Measurements from ENCODE around the gene GOLGA6C. TPM values are rescaled to one million over a fixed set of nuclear protein-coding genes. Genes with fewer than 3 reads are reported as not detected.
A peak's percentile ranks its signal among the peaks of the same experiment; 100 is the strongest.
"Not testable (repeated sequence)": the region's sequence is repeated elsewhere in the genome, so short reads cannot be mapped to it uniquely, and the experiment has no call there.

The GOLGA6C gene
- total and polyA plus RNA-seq, 9 donors: not detected

DNA sequence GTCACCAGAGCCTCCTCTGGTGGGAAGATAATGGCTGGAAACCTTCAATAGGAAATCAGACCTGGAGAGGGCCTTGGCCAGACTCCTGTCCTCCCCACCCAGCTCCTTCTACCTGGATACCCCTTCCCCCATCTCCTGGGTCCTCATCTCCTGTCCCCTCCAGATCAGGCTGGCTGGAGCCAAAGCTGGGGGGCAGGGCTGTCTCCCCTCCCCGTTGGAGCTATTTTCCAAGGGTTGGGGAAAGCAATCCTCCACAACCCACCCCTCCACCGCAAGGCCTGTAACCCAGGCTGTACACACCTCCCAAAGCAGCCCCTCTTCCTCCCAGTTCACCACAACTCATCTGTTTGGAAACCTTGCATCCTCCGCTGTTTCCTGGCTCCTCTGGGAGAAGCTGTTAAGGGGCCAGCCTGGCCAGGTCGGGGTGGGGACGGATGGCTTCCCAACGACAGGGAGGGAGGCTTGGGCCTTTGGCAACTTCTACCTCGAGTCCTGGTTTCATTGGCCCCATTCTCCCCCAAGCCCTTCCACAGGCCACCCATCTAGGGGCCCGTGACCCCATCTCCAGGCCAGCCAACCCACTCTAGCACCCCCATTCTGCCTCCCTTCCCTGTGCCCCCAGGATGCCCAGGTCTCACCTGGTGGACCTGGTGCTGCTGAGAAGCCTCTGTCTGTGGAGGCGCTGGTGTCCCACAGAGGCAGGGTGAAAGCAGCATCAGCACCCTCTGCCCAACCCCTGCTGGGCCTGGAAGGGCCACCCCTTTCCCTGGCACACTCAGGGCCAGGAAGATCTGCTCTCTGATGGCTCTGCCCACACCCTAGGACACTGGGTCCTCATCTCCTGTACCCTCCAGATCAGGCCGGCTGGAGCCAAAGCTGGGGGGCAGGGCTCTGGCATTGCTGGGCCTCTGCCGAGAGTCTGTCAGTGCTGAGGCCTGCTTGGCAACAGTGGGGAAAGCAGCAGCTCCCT, 22.1 kb upstream of the GOLGA6C start:
- intact Hi-C loops (cut with DNase I): loop anchor here in 2 of 4 donors (10.0 kb wide), 2 partner anchors 79 to 89 kb away; no protein-coding TSS in a partner anchor
- Histone ChIP-seq H3K36me3 (no peaks in the 10 kb centered on the region), H3K9me3 (no peaks in the 10 kb centered on the region), H3K27ac (no peak overlapping the region), H3K4me1 (ENCODE audit: insufficient read depth) (no peaks in the 10 kb centered on the region), H3K4me3 (no peak overlapping the region), H3K27me3 (no peaks in the 10 kb centered on the region)
- TF ChIP-seq POLR2A (IDR thresholded peaks at IDR 0.05): no peak
- no peak for TF ChIP-seq CTCF (IDR thresholded peaks at IDR 0.05)
- TF ChIP-seq EP300 (IDR thresholded peaks at IDR 0.05): no peak
- DNase-seq: no peak
- 80 to 87% (median 83%) methylated on average over 11 of the region's 11 CpGs for WGBS, 3 donors

GRCh38 chr15:75237316-75237982, 20.7 kb upstream of the GOLGA6C start:
- TF ChIP-seq POLR2A (IDR thresholded peaks at IDR 0.05): no peak
- no peak for TF ChIP-seq EP300 (IDR thresholded peaks at IDR 0.05)
- no peak for TF ChIP-seq CTCF (IDR thresholded peaks at IDR 0.05)
- Histone ChIP-seq H3K4me3 (no peak overlapping the region), H3K27ac (no peak overlapping the region), H3K9me3 (no peaks in the 10 kb centered on the region), H3K36me3 (no peaks in the 10 kb centered on the region), H3K27me3 (no peaks in the 10 kb centered on the region), H3K4me1 (ENCODE audit: insufficient read depth) (no peaks in the 10 kb centered on the region)
- WGBS, 3 donors: 48 to 63% (median 58%) methylated on average over 11 of the region's 11 CpGs
- DNase-seq: peak in 1 of 5 donors; percentile 22
- intact Hi-C loops (cut with DNase I): loop anchor here in 2 of 4 donors (10.0 kb wide), 2 partner anchors 77 to 87 kb away; no protein-coding TSS in a partner anchor

GRCh38 chr15:75238150-75238549, 20.0 kb upstream of the GOLGA6C start:
- Histone ChIP-seq H3K27me3 (no peaks in the 10 kb centered on the region), H3K36me3 (no peaks in the 10 kb centered on the region), H3K4me3 (no peak overlapping the region), H3K27ac (no peak overlapping the region), H3K4me1 (ENCODE audit: insufficient read depth) (no peaks in the 10 kb centered on the region), H3K9me3 (no peaks in the 10 kb centered on the region)
- DNase-seq: no peak
- TF ChIP-seq POLR2A (IDR thresholded peaks at IDR 0.05): no peak
- no peak for TF ChIP-seq CTCF (IDR thresholded peaks at IDR 0.05)
- TF ChIP-seq EP300 (IDR thresholded peaks at IDR 0.05): no peak
- intact Hi-C loops (cut with DNase I): loop anchor here in 2 of 4 donors (10.0 kb wide), 2 partner anchors 77 to 87 kb away; no protein-coding TSS in a partner anchor
- WGBS, 3 donors: 70 to 76% (median 74%) methylated on average over 5 of the region's 5 CpGs

DNA sequence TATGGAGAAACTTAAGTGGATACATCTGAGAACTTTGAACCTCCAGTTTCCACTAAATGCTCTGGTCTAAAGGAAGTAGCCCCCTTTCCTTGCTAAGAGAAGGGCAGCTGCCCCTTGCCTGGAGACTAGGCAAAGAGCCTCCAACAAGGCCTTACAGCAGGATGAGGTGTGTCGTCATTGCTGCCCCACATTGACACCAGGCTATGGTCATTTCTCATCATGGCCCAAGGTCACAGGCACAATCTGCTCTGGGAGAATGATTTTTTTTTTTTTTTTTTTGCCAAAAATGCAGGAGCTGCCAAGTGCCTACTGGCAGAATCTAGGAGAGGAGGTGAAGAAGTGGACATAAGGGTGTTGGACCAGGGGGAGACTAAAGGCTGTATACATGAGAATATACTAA, 12.4 kb upstream of the GOLGA6C start:
- H3K9me3 ChIP-seq; DNase-seq; H3K27me3 ChIP-seq; H3K4me3 ChIP-seq; H3K36me3 ChIP-seq; H3K4me1 ChIP-seq (ENCODE audit: insufficient read depth); intact Hi-C loops (cut with DNase I); H3K27ac ChIP-seq: not testable (repeated sequence)
- WGBS, 3 donors: 76 to 81% (median 79%) methylated on average over 1 of the region's 1 CpG

DNA sequence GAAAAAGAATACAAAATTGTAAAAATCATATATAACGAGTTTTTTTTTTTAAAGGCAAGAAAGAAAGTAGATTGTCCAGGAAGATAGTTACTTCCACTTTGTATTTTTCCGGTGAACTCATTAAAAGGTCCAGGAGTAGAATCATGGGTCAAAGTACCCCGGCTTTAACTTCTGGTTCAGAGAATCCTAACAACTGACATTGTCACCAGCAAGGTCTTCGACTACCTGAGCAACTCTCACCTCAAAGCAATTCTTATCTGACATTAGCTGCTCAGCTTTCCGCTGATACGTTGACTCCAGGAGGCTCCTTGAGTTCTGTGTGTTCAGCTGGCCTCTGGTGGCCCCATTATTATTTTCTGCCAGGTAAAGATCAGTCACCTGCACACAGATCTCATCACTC, 9.1 kb upstream of the GOLGA6C start:
- intact Hi-C loops (cut with DNase I): not testable (repeated sequence)

More for the DNA sequence above, 9.1 kb upstream of the GOLGA6C start:
- 65 to 75% (median 68%) methylated on average over 6 of the region's 6 CpGs for WGBS, 3 donors
- not testable (repeated sequence) for H3K9me3 ChIP-seq; DNase-seq; H3K4me3 ChIP-seq; H3K27me3 ChIP-seq; H3K36me3 ChIP-seq; H3K4me1 ChIP-seq (ENCODE audit: insufficient read depth); H3K27ac ChIP-seq

Data from ovary (tissue), 9 donors.